ENCODE measurements around the gene ADAMTS19.

- TF ChIP-seq, protein P1, sequence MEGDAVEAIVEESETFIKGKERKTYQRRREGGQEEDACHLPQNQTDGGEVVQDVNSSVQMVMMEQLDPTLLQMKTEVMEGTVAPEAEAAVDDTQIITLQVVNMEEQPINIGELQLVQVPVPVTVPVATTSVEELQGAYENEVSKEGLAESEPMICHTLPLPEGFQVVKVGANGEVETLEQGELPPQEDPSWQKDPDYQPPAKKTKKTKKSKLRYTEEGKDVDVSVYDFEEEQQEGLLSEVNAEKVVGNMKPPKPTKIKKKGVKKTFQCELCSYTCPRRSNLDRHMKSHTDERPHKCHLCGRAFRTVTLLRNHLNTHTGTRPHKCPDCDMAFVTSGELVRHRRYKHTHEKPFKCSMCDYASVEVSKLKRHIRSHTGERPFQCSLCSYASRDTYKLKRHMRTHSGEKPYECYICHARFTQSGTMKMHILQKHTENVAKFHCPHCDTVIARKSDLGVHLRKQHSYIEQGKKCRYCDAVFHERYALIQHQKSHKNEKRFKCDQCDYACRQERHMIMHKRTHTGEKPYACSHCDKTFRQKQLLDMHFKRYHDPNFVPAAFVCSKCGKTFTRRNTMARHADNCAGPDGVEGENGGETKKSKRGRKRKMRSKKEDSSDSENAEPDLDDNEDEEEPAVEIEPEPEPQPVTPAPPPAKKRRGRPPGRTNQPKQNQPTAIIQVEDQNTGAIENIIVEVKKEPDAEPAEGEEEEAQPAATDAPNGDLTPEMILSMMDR (IDR thresholded peaks at IDR 0.05): no peak
- no peak for TF ChIP-seq POLR2A (IDR thresholded peaks at IDR 0.05)
Measured at GRCh38 chr5:129617206-129617605, 157.1 kb downstream of the ADAMTS19 start.
